ENCODE results near the gene NCK1. TPM values are rescaled to one million over a fixed set of nuclear protein-coding genes. Genes with fewer than 3 reads are reported as not detected.
A peak's percentile ranks its signal among the peaks of the same experiment; 100 is the strongest.

NCK1 gene
- total and polyA plus RNA-seq, 9 of the 15 experiments (the other 6 are each of a cell fraction or from before 2014, with no cell fraction given): 17.3 to 30.5 (median 25.0) TPM

GRCh38 chr3:136882571-136882970, 20.6 kb downstream of the NCK1 start:
- H3K27ac ChIP-seq (ENCODE audit: extremely low read depth, low read depth, low read length): no peak overlapping the region
- H3K36me3 ChIP-seq (ENCODE audit: control insufficient read depth, insufficient read depth, low read length): no peaks in the 10 kb centered on the region
- H3K79me2 ChIP-seq (ENCODE audit: control insufficient read depth, insufficient read depth, low read length): peaks cover 86% of the 10 kb centered on the region
- H3K27me3 ChIP-seq (ENCODE audit: control insufficient read depth in 2 of 2, insufficient read depth in 2 of 2, low read length in 2 of 2): no peaks in the 10 kb centered on the region
- H4K20me1 ChIP-seq (replicated peaks; ENCODE audit: control insufficient read depth, insufficient read depth, low read length): 0 out of 2 replicates have a peak, but pooled peaks cover 7% of the 10 kb centered on the region
- intact Hi-C loops (cut with micrococcal nuclease): no loop called here
- H2AFZ ChIP-seq (ENCODE audit: low read depth, low read length): no peak overlapping the region
- peaks cover 0 to 1% of the 10 kb centered on the region in 2 experiments; a peak in 1 of 5 replicates for H3K4me1 ChIP-seq (replicated peaks in 1 of 2; ENCODE audit: control insufficient read depth in 2 of 2, insufficient read depth in 2 of 2, low read length in 2 of 2)
- 50% methylated on average over 1 of the region's 1 CpG for WGBS (ENCODE audit: insufficient coverage, low coverage, missing lambda C conversion rate)
- FAIRE-seq (peak; percentile 65), ATAC-seq (peak; percentile 94), DNase-seq (ENCODE audit: extremely low read depth in 1 of 4, low spot score in 3 of 4) (peak; percentile 49 to 70 (median 56))
- no peaks in the 10 kb centered on the region; the same call in 1 of the 2 replicates for H3K9me3 ChIP-seq (replicated peaks; ENCODE audit: control insufficient read depth, insufficient read depth, low read depth, low read length)
- in situ Hi-C loops (cut with MboI): no loop called here
- no TSS peak for BruUV-seq (replicated peaks)
- ChIA-PET POLR2A (no interaction called here), CTCF (ENCODE audit: low intra/inter-chr PET ratio) (no interaction called here)
- H3K4me3 ChIP-seq: no peak overlapping the region
- no peaks in the 10 kb centered on the region for H3K9me1 ChIP-seq (ENCODE audit: control insufficient read depth, insufficient read depth, low read length)
- no peak overlapping the region for H3K9ac ChIP-seq (ENCODE audit: insufficient read depth in 1 of 2, low read depth in 2 of 2, low read length in 2 of 2)
- H3K4me2 ChIP-seq (ENCODE audit: insufficient read depth, low read length): no peak overlapping the region
- TF ChIP-seq ZKSCAN3 (CRISPR knock-in tag; IDR thresholded peaks at IDR 0.05): no peak
- peak; percentile 67 for TF ChIP-seq NFYB (IDR thresholded peaks at IDR 0.05; ENCODE audit: extremely low read depth, insufficient read length)
- no peak for TF ChIP-seq RNF2 (IDR thresholded peaks at IDR 0.05)
- TF ChIP-seq, protein P1, sequence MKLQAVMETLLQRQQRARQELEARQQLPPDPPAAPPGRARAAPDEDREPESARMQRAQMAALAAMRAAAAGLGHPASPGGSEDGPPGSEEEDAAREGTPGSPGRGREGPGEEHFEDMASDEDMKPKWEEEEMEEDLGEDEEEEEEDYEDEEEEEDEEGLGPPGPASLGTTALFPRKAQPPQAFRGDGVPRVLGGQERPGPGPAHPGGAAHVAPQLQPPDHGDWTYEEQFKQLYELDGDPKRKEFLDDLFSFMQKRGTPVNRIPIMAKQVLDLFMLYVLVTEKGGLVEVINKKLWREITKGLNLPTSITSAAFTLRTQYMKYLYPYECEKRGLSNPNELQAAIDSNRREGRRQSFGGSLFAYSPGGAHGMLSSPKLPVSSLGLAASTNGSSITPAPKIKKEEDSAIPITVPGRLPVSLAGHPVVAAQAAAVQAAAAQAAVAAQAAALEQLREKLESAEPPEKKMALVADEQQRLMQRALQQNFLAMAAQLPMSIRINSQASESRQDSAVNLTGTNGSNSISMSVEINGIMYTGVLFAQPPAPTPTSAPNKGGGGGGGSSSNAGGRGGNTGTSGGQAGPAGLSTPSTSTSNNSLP (IDR thresholded peaks at IDR 0.05; ENCODE audit: borderline replicate concordance, low read depth, low read length): no peak
- TF ChIP-seq TFE3 (CRISPR knock-in tag; IDR thresholded peaks at IDR 0.05): peak; percentile 90
- TF ChIP-seq KDM4B (IDR thresholded peaks at IDR 0.05; ENCODE audit: borderline replicate concordance in 2 of 2, low read depth in 1 of 2): no peak
- no peak for TF ChIP-seq KAT2B (IDR thresholded peaks at IDR 0.05; ENCODE audit: low read depth, low read length)
- TF ChIP-seq MYNN (IDR thresholded peaks at IDR 0.05): no peak
- no peak for TF ChIP-seq MYNN (CRISPR knock-in tag; IDR thresholded peaks at IDR 0.05)
- TF ChIP-seq TOE1 (IDR thresholded peaks at IDR 0.05; ENCODE audit: borderline replicate concordance): peak; percentile 93
- TF ChIP-seq TOE1 (CRISPR knock-in tag; IDR thresholded peaks at IDR 0.05; ENCODE audit: borderline replicate concordance, low read depth): no peak
- TF ChIP-seq, protein P2, sequence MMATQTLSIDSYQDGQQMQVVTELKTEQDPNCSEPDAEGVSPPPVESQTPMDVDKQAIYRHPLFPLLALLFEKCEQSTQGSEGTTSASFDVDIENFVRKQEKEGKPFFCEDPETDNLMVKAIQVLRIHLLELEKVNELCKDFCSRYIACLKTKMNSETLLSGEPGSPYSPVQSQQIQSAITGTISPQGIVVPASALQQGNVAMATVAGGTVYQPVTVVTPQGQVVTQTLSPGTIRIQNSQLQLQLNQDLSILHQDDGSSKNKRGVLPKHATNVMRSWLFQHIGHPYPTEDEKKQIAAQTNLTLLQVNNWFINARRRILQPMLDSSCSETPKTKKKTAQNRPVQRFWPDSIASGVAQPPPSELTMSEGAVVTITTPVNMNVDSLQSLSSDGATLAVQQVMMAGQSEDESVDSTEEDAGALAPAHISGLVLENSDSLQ (IDR thresholded peaks at IDR 0.05): 0 out of 2 replicates have a peak, but pooled peaks have one; percentile 9
- TF ChIP-seq HCFC1 (IDR thresholded peaks at IDR 0.05; ENCODE audit: low read depth, low read length): peak; percentile 85
- TF ChIP-seq SPI1 (IDR thresholded peaks at IDR 0.05; ENCODE audit: borderline replicate concordance, low read depth, low read length): peak; percentile 27; the same call in 1 of the 2 replicates
- TF ChIP-seq CBFA2T2 (conservative IDR thresholded peaks at IDR 0.05): peak; percentile 37; the same call in 1 of the 2 replicates
- TF ChIP-seq ATF7 (IDR thresholded peaks at IDR 0.05): no peak
- TF ChIP-seq MED1 (CRISPR knock-in tag; IDR thresholded peaks at IDR 0.05; ENCODE audit: borderline replicate concordance): no peak
- peak; percentile 81 for TF ChIP-seq RAD51 (IDR thresholded peaks at IDR 0.05; ENCODE audit: borderline replicate concordance, low read depth)
- peak; percentile 63 to 66; a peak in 3 of 4 replicates for TF ChIP-seq SIX5 (IDR thresholded peaks at IDR 0.05; ENCODE audit: borderline replicate concordance in 1 of 2, insufficient read depth in 1 of 2, low read depth in 1 of 2, low read length in 2 of 2)
- TF ChIP-seq USF1 (CRISPR knock-in tag; IDR thresholded peaks at IDR 0.05): peak; percentile 77
